ENCODE data around the gene CYP1A2.
"Not testable (repeated sequence)": the region's sequence is repeated elsewhere in the genome, so short reads cannot be mapped to it uniquely, and the experiment has no call there.

CYP1A2 gene

DNA sequence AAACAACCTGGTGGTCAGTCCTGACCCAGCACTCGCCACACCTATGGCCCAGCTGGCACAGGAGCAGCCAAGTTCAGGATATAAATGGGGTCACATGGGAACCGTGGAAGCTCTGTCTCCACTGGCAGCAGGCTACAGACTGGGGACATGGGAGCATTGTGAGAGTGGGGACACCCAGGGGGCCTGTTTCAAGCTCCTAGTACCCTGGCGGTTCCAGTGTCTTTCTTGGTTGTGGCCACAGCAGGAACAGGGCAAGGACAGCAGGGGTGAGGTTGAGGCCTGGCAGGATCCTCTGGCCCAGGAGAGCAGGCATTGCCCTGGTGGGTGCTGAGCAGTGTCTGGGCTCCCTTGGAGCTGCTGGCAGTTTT is 35.1 kb downstream of the CYP1A2 start:
- Histone ChIP-seq H3K79me2 (ENCODE audit: insufficient read depth, low read length) (peaks cover 67% of the 10 kb centered on the region), H3K9ac (ENCODE audit: low read length) (peak overlapping the region; percentile 99)
- TF ChIP-seq, protein P1, sequence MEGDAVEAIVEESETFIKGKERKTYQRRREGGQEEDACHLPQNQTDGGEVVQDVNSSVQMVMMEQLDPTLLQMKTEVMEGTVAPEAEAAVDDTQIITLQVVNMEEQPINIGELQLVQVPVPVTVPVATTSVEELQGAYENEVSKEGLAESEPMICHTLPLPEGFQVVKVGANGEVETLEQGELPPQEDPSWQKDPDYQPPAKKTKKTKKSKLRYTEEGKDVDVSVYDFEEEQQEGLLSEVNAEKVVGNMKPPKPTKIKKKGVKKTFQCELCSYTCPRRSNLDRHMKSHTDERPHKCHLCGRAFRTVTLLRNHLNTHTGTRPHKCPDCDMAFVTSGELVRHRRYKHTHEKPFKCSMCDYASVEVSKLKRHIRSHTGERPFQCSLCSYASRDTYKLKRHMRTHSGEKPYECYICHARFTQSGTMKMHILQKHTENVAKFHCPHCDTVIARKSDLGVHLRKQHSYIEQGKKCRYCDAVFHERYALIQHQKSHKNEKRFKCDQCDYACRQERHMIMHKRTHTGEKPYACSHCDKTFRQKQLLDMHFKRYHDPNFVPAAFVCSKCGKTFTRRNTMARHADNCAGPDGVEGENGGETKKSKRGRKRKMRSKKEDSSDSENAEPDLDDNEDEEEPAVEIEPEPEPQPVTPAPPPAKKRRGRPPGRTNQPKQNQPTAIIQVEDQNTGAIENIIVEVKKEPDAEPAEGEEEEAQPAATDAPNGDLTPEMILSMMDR (IDR thresholded peaks at IDR 0.05; ENCODE audit: insufficient read depth, low read length, poor library complexity, severe bottlenecking), result no peak
- TF ChIP-seq EZH2phosphoT487 (conservative IDR thresholded peaks at IDR 0.05; ENCODE audit: low read length), result no peak

DNA sequence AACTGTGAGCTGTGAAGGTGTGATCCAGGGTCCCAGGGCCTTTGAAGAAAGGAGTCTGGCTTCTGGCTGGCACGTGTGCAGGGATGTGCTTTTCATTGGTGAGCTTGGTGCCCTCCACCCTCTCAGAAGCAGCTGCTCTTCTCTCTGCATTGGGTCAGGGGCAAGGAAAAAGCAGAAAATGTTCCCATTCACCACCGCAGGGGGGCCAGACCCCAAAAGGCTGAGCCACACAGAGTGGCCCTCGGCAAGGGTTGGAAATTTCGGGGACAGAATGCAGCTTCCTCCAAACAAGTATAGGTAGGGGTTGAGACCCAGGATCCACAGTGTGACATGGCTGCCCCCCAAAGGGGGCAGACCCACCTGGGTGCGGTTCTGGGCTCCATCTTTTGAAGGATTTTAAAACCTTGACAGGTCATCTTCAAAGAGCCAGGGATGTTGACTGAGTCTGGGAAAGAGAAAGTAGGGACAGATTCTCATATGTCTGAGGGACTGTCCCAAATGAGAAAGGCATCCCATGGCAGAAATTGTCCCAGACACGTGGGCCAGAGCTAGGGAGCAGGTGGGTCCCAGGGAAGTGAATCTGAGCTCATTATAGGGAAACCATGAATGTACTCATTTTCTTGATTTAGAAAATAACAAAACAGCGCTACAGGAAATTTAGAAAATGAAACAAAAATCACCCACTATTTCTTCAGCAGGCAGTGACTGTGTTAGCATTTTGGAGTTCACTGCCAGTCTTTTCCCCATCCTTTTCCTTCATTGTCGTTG is 36.0 kb downstream of the CYP1A2 start:
- peak overlapping the region; percentile 99 for H3K9ac ChIP-seq (ENCODE audit: low read length)
- H3K36me3 ChIP-seq (ENCODE audit: low read length), result no peaks in the 10 kb centered on the region
- peaks cover 87% of the 10 kb centered on the region for H3F3A ChIP-seq (ENCODE audit: insufficient read depth)
- no peaks in the 10 kb centered on the region for H3K27me3 ChIP-seq (ENCODE audit: low read length)
- H2AFZ ChIP-seq (ENCODE audit: low read depth, low read length, severe bottlenecking), result no peak overlapping the region
- H3K4me3 ChIP-seq (ENCODE audit: insufficient read depth, low read length, poor library complexity, severe bottlenecking), result peak overlapping the region; percentile 94
- peak overlapping the region; percentile 96 for H3K27ac ChIP-seq (ENCODE audit: low read depth, low read length)
- H3K79me2 ChIP-seq (ENCODE audit: insufficient read depth, low read length), result peaks cover 75% of the 10 kb centered on the region
- H3K9me2 ChIP-seq (replicated peaks; ENCODE audit: insufficient read depth, low read length), result no peaks in the 10 kb centered on the region
- no peaks in the 10 kb centered on the region for H4K20me1 ChIP-seq (ENCODE audit: low read depth, low read length)
- TF ChIP-seq, protein P1 (IDR thresholded peaks at IDR 0.05; ENCODE audit: insufficient read depth, low read length, poor library complexity, severe bottlenecking), result no peak
- TF ChIP-seq EZH2phosphoT487 (conservative IDR thresholded peaks at IDR 0.05; ENCODE audit: low read length), result no peak
- peak overlapping the region; percentile 73 for H3K4me2 ChIP-seq (ENCODE audit: low read depth, low read length, poor library complexity, severe bottlenecking)
- H3K9me3 ChIP-seq (ENCODE audit: insufficient read depth, low read length), result no peaks in the 10 kb centered on the region

More for the DNA sequence above, 35.1 kb downstream of the CYP1A2 start:
- no peaks in the 10 kb centered on the region for H4K20me1 ChIP-seq (ENCODE audit: low read depth, low read length)
- peak overlapping the region; percentile 73 for H3K4me2 ChIP-seq (ENCODE audit: low read depth, low read length, poor library complexity, severe bottlenecking)
- H3F3A ChIP-seq (ENCODE audit: insufficient read depth), result peaks cover 87% of the 10 kb centered on the region
- H3K27ac ChIP-seq (ENCODE audit: low read depth, low read length), result peak overlapping the region; percentile 96
- H3K9me2 ChIP-seq (replicated peaks; ENCODE audit: insufficient read depth, low read length), result no peaks in the 10 kb centered on the region
- H3K9me3 ChIP-seq (ENCODE audit: insufficient read depth, low read length), result no peaks in the 10 kb centered on the region
- peak overlapping the region; percentile 94 for H3K4me3 ChIP-seq (ENCODE audit: insufficient read depth, low read length, poor library complexity, severe bottlenecking)
- H3K36me3 ChIP-seq (ENCODE audit: low read length), result no peaks in the 10 kb centered on the region
- H3K27me3 ChIP-seq (ENCODE audit: low read length), result no peaks in the 10 kb centered on the region
- H2AFZ ChIP-seq (ENCODE audit: low read depth, low read length, severe bottlenecking), result no peak overlapping the region

DNA sequence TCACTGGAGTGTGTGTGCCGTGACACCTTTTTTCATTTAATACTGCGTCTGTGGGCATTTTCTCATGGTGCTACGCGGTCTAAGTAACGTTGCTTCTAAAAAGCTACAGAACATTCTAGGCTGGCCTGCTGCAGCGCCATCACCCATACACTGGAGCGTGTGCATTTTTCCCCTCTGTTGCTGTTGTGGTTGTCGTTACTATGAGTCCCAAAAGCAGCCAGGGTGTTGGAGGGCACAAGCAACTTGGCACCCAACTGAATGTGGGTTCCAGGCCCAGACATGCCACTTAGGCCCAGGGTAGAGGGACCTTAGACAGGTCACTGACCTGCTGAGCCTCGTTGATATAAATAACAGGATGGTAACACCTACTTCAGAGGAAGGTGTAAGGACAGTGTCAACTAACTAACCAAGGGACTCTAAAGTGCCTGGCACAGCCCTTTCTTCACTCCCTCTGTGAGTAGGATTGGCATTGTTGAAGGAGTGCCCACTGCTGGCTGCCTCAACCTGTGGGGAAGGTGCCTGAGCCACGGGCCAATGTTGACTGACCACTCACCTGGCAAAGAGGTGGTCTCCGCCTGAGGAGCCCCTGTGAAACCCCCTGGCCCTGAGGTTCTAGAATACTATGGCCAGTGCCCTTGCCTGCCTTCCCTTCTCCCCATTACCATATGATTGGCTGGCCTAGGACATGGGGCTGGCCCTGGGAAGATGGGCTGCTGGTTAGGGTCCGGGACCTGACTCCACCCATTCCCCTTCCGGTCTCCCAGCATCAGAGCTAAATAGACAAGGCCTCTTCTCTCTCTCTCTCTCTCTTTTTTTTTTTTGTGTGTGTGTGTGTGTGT is 36.8 kb downstream of the CYP1A2 start:
- Histone ChIP-seq H4K20me1 (ENCODE audit: low read depth, low read length) (no peaks in the 10 kb centered on the region), H3F3A (ENCODE audit: insufficient read depth) (peaks cover 87% of the 10 kb centered on the region), H3K9me3 (ENCODE audit: insufficient read depth, low read length) (no peaks in the 10 kb centered on the region), H3K9me2 (replicated peaks; ENCODE audit: insufficient read depth, low read length) (no peaks in the 10 kb centered on the region), H3K79me2 (ENCODE audit: insufficient read depth, low read length) (peaks cover 78% of the 10 kb centered on the region), H3K9ac (ENCODE audit: low read length) (peak overlapping the region; percentile 99), H3K4me2 (ENCODE audit: low read depth, low read length, poor library complexity, severe bottlenecking) (peak overlapping the region; percentile 73), H3K27ac (ENCODE audit: low read depth, low read length) (peak overlapping the region; percentile 96), H3K4me3 (ENCODE audit: insufficient read depth, low read length, poor library complexity, severe bottlenecking) (peak overlapping the region; percentile 94), H3K27me3 (ENCODE audit: low read length) (no peaks in the 10 kb centered on the region), H2AFZ (ENCODE audit: low read depth, low read length, severe bottlenecking) (no peak overlapping the region), H3K36me3 (ENCODE audit: low read length) (no peaks in the 10 kb centered on the region)
- TF ChIP-seq, protein P1 (IDR thresholded peaks at IDR 0.05; ENCODE audit: insufficient read depth, low read length, poor library complexity, severe bottlenecking), result no peak
- TF ChIP-seq EZH2phosphoT487 (conservative IDR thresholded peaks at IDR 0.05; ENCODE audit: low read length), result no peak

DNA sequence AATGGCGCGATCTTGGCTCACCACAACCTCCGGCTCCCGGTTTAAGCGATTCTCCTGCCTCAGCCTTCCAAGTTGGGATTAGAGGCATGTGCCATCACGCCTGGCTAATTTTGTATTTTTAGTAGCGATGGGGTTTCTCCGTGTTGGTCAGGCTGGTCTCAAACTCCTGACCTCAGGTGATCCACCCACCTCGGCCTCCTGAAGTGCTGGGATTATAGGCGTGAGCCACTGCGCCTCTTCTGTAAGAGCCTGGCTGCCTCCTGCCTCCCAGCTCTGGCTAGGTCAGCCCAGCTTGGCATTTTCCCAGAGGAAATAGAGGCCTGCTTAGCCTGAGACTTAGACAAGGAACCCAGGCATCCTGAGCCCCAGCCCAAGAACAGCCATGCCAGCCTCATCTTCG is 37.4 kb downstream of the CYP1A2 start:
- not testable (repeated sequence) for H3K9me3 ChIP-seq (ENCODE audit: insufficient read depth, low read length); H4K20me1 ChIP-seq (ENCODE audit: low read depth, low read length); H3K36me3 ChIP-seq (ENCODE audit: low read length); H2AFZ ChIP-seq (ENCODE audit: low read depth, low read length, severe bottlenecking); H3K9me2 ChIP-seq (replicated peaks; ENCODE audit: insufficient read depth, low read length); H3K27me3 ChIP-seq (ENCODE audit: low read length)
- Histone ChIP-seq H3K27ac (ENCODE audit: low read depth, low read length) (peak overlapping the region; percentile 96), H3F3A (ENCODE audit: insufficient read depth) (peaks cover 87% of the 10 kb centered on the region), H3K79me2 (ENCODE audit: insufficient read depth, low read length) (peaks cover 79% of the 10 kb centered on the region), H3K9ac (ENCODE audit: low read length) (peak overlapping the region; percentile 99), H3K4me2 (ENCODE audit: low read depth, low read length, poor library complexity, severe bottlenecking) (peak overlapping the region; percentile 73), H3K4me3 (ENCODE audit: insufficient read depth, low read length, poor library complexity, severe bottlenecking) (peak overlapping the region; percentile 37)

All from SU-DHL-6 (cell line).